Gastroesophageal sphincter (tissue), 4 donors: ENCODE measurements around the gene SATB2. TPM values are rescaled to one million over a fixed set of nuclear protein-coding genes. Genes with fewer than 3 reads are reported as not detected.

Source experiments
- ATAC-seq: fragments of 150-250 bp; one replicate; pipeline ENCODE4 v1.9.1; 2016; ENCODE audit warnings: mild to moderate bottlenecking, moderate library complexity
- H3K27ac ChIP-seq, 4 donors: fragments of 200-600 bp; sonication (generic) in 3 of 4; 1 replicate in 3 of 4; 2 replicates in 1 of 4; pipeline ENCODE4 v1.5.1; 2016 to 2019
- H3K27me3 ChIP-seq: fragments of 200-600 bp; sonication (generic); one replicate; pipeline ENCODE4 v1.5.1; 2019
- H3K36me3 ChIP-seq, 2 donors: fragments of 200-600 bp; sonication (generic); one replicate each; pipeline ENCODE4 v1.5.1; 2019; ENCODE audit warnings: control low read depth in 1 of 2
- H3K4me1 ChIP-seq, 3 donors: fragments of 200-600 bp; sonication (generic); 1 replicate in 2 of 3; 2 replicates in 1 of 3; pipeline ENCODE4 v1.5.1; 2016 to 2019; ENCODE audit warnings: control low read depth in 2 of 3
- H3K4me3 ChIP-seq, 2 donors: fragments of 200-600 bp; sonication (generic); one replicate each; pipeline ENCODE4 v1.5.1; 2019; ENCODE audit warnings: mild to moderate bottlenecking in 1 of 2, moderate library complexity in 1 of 2
- H3K9me3 ChIP-seq, 3 donors: fragments of 200-600 bp; sonication (generic); one replicate each; pipeline ENCODE4 v1.5.1; 2017 to 2019; ENCODE audit warnings: control low read depth in 2 of 3
- EP300 ChIP-seq: sonication (generic); formaldehyde crosslinking; IDR thresholded peaks from one replicate; pipeline ENCODE4 v1.6.1; 2017; ENCODE audit warnings: antibody characterized with exemption, mild to moderate bottlenecking
- POLR2A ChIP-seq, 2 donors: fragments of 450-650 bp; IDR thresholded peaks; one replicate each; pipeline ENCODE4 v1.6.1; 2017; ENCODE audit warnings: antibody characterized with exemption in 2 of 2, mild to moderate bottlenecking in 2 of 2, moderate library complexity in 1 of 2
- POLR2AphosphoS5 ChIP-seq: sonication (generic); formaldehyde crosslinking; IDR thresholded peaks from one replicate; pipeline ENCODE4 v1.6.1; 2017; ENCODE audit warnings: antibody characterized with exemption
- WGBS, 2 donors: methylation state at CpG; one replicate each; pipeline ENCODE4 v1.1.5; 2018; ENCODE audit warnings: low coverage in 1 of 2; 5-methylcytosine and 5-hydroxymethylcytosine counted together
- total RNA-seq, 4 donors: library from RNA; depleted of rRNA; stranded (reverse); fragments of >200 nt; gene quantifications; one replicate each; pipeline ENCODE4 v1.1.0, GENCODE V29; 2016
- TF ChIP-seq, protein P1 (sequence below), 4 experiments: fragments of 200-600 bp in 2 of 4; fragments of 450-650 bp in 2 of 4; sonication (generic) in 1 of 4; IDR thresholded peaks; one replicate each; pipeline ENCODE4 v1.5.1; 2017 to 2019; ENCODE audit warnings: antibody characterized with exemption in 4 of 4, mild to moderate bottlenecking in 2 of 4, moderate library complexity in 2 of 4

SATB2 gene
- total RNA-seq, 4 donors from 2014 or later, result 2.2 to 6.7 (median 3.4) TPM

GRCh38 chr2:199477277-199477834 is 19.6 kb upstream of the SATB2 start:
- 64 to 86% methylated on average over 1 to 2 of the region's 2 CpGs for WGBS, 2 donors
- Histone ChIP-seq H3K4me3 (no peak overlapping the region), H3K27me3 (peaks cover 37% of the 10 kb centered on the region), H3K4me1 (no peaks in the 10 kb centered on the region), H3K27ac (no peak overlapping the region), H3K9me3 (no peaks in the 10 kb centered on the region), H3K36me3 (no peaks in the 10 kb centered on the region)
- TF ChIP-seq, protein P1, sequence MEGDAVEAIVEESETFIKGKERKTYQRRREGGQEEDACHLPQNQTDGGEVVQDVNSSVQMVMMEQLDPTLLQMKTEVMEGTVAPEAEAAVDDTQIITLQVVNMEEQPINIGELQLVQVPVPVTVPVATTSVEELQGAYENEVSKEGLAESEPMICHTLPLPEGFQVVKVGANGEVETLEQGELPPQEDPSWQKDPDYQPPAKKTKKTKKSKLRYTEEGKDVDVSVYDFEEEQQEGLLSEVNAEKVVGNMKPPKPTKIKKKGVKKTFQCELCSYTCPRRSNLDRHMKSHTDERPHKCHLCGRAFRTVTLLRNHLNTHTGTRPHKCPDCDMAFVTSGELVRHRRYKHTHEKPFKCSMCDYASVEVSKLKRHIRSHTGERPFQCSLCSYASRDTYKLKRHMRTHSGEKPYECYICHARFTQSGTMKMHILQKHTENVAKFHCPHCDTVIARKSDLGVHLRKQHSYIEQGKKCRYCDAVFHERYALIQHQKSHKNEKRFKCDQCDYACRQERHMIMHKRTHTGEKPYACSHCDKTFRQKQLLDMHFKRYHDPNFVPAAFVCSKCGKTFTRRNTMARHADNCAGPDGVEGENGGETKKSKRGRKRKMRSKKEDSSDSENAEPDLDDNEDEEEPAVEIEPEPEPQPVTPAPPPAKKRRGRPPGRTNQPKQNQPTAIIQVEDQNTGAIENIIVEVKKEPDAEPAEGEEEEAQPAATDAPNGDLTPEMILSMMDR (IDR thresholded peaks at IDR 0.05), result no peak
- no peak for TF ChIP-seq EP300
- TF ChIP-seq POLR2A (IDR thresholded peaks at IDR 0.05), result no peak
- TF ChIP-seq POLR2AphosphoS5, result no peak
- ATAC-seq, result no peak

DNA sequence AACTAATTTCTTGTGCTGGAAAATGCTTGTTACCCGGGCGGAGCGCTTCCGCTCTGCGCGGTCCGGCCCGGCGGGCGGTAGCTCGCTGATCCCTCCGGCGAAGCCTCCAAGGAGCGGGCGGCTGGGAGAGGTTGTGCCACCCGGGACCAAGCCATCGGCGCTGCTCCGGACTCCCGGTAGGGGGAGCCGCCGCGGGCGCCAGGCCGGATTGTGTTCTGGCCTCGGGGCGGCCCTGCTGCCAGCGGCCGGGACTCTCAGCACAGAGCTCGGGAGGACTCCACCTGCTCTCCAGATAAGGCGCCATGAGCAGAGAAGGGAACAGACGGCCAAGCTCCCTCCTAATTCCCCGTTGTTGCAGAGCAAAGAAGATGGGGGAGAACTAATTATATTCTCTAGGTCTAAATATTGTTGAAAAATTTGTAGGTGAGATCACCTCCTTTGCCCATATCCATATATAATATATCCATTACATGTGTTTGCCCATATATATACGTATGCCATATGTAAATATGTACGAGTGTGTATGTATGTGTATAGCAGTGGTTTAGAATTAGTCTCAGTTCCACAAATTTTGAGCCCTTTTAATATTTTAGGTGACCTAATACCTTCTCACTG is 13.8 kb upstream of the SATB2 start:
- H3K27me3 ChIP-seq, result peaks cover 95% of the 10 kb centered on the region
- ATAC-seq, result peak; percentile 73

GRCh38 chr2:199470672-199471442 is 13.1 kb upstream of the SATB2 start:
- Histone ChIP-seq H3K4me3 (peak overlapping the region in 1 of 2 donors; percentile 21), H3K4me1 (peaks cover 0 to 45% (median 8%) of the 10 kb centered on the region in 3 donors), H3K36me3 (no peaks in the 10 kb centered on the region), H3K27me3 (peaks cover 100% of the 10 kb centered on the region), H3K27ac (no peak overlapping the region), H3K9me3 (no peaks in the 10 kb centered on the region)
- ATAC-seq, result peak; percentile 22
- 6 to 24% methylated on average over 3 to 9 of the region's 48 CpGs for WGBS, 2 donors
- TF ChIP-seq POLR2A (IDR thresholded peaks at IDR 0.05) (no peak), POLR2AphosphoS5 (no peak), EP300 (no peak)
- TF ChIP-seq, protein P1 (IDR thresholded peaks at IDR 0.05), result no peak

More for the DNA sequence above, 13.8 kb upstream of the SATB2 start:
- Histone ChIP-seq H3K27ac (no peak overlapping the region), H3K4me3 (peak overlapping the region in 1 of 2 donors; percentile 21), H3K4me1 (peaks cover 0 to 45% (median 8%) of the 10 kb centered on the region in 3 donors), H3K9me3 (no peaks in the 10 kb centered on the region), H3K36me3 (no peaks in the 10 kb centered on the region)
- 28 to 34% methylated on average over 3 to 6 of the region's 35 CpGs for WGBS, 2 donors
- TF ChIP-seq, protein P1 (IDR thresholded peaks at IDR 0.05), result peak in 3 of 4 experiments; percentile 40 to 74 (median 64)
- TF ChIP-seq EP300, result no peak
- TF ChIP-seq POLR2AphosphoS5, result no peak
- TF ChIP-seq POLR2A (IDR thresholded peaks at IDR 0.05), result no peak

DNA sequence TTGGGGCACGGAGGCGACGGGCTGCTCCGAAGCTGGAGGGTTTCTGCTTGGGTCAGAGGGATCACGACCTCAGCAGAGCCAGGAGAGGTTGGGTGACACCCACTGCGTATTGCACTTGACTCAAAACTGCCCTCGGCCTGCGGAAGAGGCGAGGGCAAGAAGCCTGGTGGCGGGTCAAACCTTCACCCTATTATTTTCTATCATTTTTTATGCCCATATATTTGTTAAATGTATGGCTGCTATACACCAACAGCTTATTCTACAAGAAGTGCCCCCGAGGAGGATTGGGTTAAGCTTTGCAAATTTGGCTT is 12.6 kb upstream of the SATB2 start:
- peaks cover 0 to 45% (median 8%) of the 10 kb centered on the region in 3 donors for H3K4me1 ChIP-seq
- TF ChIP-seq POLR2A (IDR thresholded peaks at IDR 0.05) (no peak), EP300 (no peak), POLR2AphosphoS5 (no peak)
- TF ChIP-seq, protein P1 (IDR thresholded peaks at IDR 0.05), result no peak
- no peak for ATAC-seq
- no peak overlapping the region for H3K4me3 ChIP-seq
- WGBS, 2 donors, result 5 to 19% methylated on average over 5 to 11 of the region's 11 CpGs
- no peak overlapping the region for H3K27ac ChIP-seq
- no peaks in the 10 kb centered on the region for H3K36me3 ChIP-seq
- peaks cover 100% of the 10 kb centered on the region for H3K27me3 ChIP-seq
- no peaks in the 10 kb centered on the region for H3K9me3 ChIP-seq
